Left cardiac atrium (tissue), 4 donors: ENCODE measurements around the gene SS18. TPM values are rescaled to one million over a fixed set of nuclear protein-coding genes. Genes with fewer than 3 reads are reported as not detected.

Source experiments
- ATAC-seq, 2 donors: fragments of 200-7000 bp; cut with Tn5 transposase; one replicate each; pipeline ENCODE4 v1.9.1; 2020; ENCODE audit warnings: mild to moderate bottlenecking in 2 of 2, moderate library complexity in 2 of 2
- DNase-seq: peaks from one replicate; pipeline ENCODE4 v3.0.0-alpha.2; 2020
- intact Hi-C, 2 donors: fragments of 100-400 bp; cut with DNase I; formaldehyde crosslinking; loops; one replicate each; pipeline versions ENCODE4 v1.14.1 to v1.15.1; 2022 to 2023
- total RNA-seq, 2 donors: library from RNA; stranded (reverse); fragmentation: NEBNext Ultra II Directional; extraction: Animal tissue kit (Norgen Biotek cat#: 25700); gene quantifications; one replicate each; pipeline ENCODE4 v1.2.1, GENCODE V29; 2021
- donor health status: DM: no; HTN: yes; CAD: no.
- donor health status: DM: no; HTN: yes; CAD: no; lungs with severe emphysema.
- donor health status: DM: yes; HTN: yes; CAD: no.
- donor health status: Dilated cardiomyopathy.

Gene SS18
- total RNA-seq, 2 donors from 2014 or later = 31.6 to 46.9 TPM

- no peak for ATAC-seq
Observed at GRCh38 chr18:26014462-26014861, 76.0 kb downstream of the SS18 start.

DNA sequence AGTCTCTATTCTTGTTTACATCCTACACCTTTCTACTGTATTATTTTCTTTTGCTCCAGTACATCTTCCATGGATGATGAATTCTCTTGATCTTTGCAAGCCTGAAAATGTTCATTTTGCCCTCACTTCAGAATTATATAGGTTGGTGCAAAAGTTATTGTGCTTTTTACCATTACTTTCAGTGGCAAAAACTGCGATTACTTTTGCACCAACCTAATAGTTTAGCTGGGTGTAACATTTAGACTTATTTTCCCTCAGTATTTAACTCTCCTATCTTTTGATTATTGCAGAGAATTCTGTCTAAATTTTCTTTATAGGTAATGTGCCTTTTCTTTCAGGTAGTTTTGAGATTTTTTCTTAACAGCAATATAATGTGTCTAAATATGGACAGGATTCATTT, 81.8 kb downstream of the SS18 start:
- DNase-seq (no peak), ATAC-seq (no peak)
- intact Hi-C loops = loop anchor here in 1 of 2 donors (10.0 kb wide), 1 partner anchor 76 kb away; no protein-coding TSS in a partner anchor

More at GRCh38 chr18:26014462-26014861, 76.0 kb downstream of the SS18 start:
- intact Hi-C loops = no loop called here
- no peak for DNase-seq

DNA sequence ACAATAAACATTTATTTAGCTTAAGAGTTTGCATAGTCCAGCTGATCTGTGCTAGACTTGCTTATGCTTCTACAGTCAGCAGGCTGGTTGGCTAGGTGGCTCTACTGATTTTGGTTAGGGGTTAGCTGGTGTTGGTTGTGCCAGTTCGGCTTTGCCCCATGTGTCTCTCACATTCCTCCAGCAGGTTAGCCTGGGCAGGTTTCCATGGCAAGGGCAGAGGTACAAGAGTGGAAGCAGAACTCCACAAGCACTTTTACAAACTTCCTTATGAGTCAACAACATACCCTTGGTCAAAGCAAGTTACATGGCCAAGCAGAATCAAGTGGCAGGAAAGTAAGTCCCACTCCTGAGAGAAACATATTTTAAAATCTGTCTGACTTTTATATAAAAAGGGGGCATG, 82.3 kb downstream of the SS18 start:
- ATAC-seq (no peak), DNase-seq (no peak)
- intact Hi-C loops = loop anchor here in 1 of 2 donors (10.0 kb wide), 1 partner anchor 77 kb away; no protein-coding TSS in a partner anchor

DNA sequence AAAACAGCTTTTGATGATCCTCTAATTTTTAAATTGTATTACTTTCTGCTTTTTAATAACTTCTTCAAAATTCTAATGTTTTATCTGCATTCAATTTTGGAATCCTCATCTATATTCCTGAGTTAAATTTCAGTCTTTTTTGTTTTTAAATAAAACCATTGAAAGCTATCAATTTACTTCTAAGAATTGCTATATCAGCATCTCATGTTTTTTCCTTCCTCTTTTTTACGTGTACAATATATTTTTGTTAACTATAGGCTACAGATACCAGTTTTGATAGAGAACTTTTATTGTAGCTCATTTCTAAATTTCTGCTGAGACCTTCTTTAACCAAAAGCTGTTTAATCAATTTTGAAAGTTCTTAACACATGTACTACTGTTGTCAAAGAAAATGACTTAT, 84.5 kb downstream of the SS18 start:
- intact Hi-C loops = loop anchor here in 1 of 2 donors (10.0 kb wide), 1 partner anchor 79 kb away; no protein-coding TSS in a partner anchor
- ATAC-seq (no peak), DNase-seq (no peak)

DNA sequence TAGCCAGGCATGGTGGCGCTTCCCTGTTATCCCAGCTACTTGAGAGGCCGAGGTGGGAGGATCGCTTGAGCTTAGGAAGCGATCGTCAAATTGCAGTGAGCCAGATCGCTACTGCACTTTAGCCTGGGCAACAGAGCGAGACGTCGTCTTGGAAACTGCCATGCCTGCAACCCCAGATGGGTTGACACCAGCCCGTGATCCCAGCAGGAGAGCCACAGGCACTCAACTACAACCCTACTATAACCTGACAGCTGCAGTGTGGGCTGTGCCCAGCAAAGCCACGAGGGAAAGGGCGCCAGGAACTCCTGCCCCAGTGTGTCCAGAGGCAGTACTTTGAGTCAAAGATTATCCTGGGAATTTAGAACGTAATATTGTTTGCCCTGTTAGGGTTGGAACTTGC, 85.6 kb downstream of the SS18 start:
- no peak for ATAC-seq
- DNase-seq = no peak
- intact Hi-C loops = loop anchor here in 1 of 2 donors (10.0 kb wide), 1 partner anchor 80 kb away; no protein-coding TSS in a partner anchor

GRCh38 chr18:26003817-26004216, 86.6 kb downstream of the SS18 start:
- intact Hi-C loops = loop anchor here in 1 of 2 donors (10.0 kb wide), 1 partner anchor 81 kb away; no protein-coding TSS in a partner anchor
- DNase-seq (no peak), ATAC-seq (no peak)

DNA sequence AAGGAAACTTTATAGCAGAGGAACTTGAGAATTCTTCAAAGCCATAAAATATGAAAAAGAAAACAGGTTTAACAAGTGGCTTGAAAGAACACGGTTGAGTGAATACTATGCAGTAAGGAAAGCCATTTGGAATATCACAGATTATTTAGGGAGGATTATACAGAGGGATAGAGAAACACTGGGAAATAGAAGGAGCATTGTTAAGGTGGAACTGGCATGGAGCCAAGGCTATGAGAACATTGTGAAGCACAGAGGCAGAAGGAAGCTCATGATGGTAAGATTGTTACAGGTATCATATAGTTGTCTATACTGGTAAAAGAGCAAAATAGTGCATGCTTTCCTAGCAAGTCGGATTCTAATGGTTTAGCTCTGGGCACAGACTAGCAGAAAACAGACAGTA, 87.1 kb downstream of the SS18 start:
- ATAC-seq (no peak), DNase-seq (no peak)
- intact Hi-C loops = loop anchor here in 1 of 2 donors (10.0 kb wide), 1 partner anchor 81 kb away; no protein-coding TSS in a partner anchor

- no peak for DNase-seq
Observed at GRCh38 chr18:26002375-26002910, 88.0 kb downstream of the SS18 start.

DNA sequence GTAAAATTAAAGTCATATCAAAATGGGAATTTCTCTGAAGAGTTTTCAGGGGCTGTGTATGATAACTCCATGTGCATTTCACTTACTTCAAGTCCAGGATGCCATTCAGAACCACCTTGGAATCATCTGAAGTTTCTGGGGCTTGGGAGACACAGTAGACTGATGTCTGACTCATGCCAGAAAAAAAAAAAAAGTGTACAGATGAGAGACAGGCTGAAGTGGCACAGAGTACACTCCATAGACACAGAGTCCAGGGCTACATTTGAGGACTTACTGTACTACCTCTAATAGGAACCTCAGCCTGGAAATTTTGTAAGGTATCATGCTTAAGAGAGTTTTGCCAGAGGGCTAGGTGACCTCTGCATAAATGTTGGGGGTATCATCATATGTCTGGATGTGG, 92.0 kb downstream of the SS18 start:
- no peak for DNase-seq
- intact Hi-C loops = no loop called here
- no peak for ATAC-seq

More at GRCh38 chr18:26002375-26002910, 88.0 kb downstream of the SS18 start:
- intact Hi-C loops = loop anchor here in 1 of 2 donors (10.0 kb wide), 1 partner anchor 82 kb away; no protein-coding TSS in a partner anchor
- no peak for ATAC-seq

GRCh38 chr18:25992566-25992965, 97.8 kb downstream of the SS18 start:
- intact Hi-C loops = no loop called here
- ATAC-seq = no peak
- DNase-seq = no peak

- intact Hi-C loops = no loop called here
- ATAC-seq = no peak
- DNase-seq = no peak
Observed at GRCh38 chr18:25990473-25990872, 99.9 kb downstream of the SS18 start.

DNA sequence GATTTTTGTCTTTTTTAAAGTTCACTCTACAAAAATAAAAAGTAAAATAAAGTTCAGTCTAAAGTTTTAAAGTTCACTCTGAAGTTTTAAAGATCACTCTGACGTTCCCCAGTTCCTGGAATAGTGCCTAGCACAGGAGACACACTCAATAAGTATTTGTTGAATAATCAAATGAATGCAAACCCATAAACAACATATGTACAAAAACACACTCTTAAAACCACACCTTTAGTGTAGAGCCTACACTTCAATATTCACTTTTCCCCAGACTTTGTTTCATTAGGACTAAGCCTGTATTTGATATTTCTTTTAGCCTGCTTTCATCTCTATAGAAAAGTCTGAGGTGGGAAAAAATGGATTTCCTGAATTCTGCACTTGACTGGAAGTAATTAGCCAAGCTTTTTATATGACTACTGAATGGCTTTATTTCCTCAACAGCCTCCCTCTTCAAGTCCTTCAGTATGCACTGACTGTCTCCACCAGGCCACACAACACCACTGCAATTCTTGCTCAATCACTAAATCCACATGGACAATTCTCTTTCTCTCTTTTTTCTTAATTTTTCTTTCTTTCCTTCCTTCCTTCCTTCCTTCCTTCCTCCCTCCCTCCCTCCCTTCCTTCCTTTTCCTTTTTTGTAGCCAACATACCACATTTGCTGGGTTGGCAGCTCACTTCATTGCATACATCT, 104.6 kb downstream of the SS18 start:
- DNase-seq (no peak), ATAC-seq (no peak)
- intact Hi-C loops = no loop called here

DNA sequence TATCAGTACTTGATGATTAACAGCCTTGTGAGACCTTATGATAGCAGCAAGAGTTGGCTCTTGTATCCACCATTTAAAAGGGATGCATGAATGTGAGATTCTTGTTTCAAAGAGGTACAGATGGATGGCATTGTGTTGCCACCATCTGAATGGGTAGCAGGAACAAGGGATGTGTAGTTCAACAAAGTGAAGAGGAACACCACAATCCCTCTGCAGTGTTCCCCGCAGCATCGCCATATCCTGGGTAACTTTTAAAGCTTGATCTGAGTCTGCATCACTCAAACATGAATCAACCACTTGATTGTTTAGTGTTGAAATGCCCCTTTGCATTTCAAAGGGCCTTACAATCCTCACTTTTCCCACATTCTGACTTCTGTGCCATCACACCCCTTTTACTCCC, 106.7 kb downstream of the SS18 start:
- DNase-seq (no peak), ATAC-seq (no peak)
- intact Hi-C loops = no loop called here

DNA sequence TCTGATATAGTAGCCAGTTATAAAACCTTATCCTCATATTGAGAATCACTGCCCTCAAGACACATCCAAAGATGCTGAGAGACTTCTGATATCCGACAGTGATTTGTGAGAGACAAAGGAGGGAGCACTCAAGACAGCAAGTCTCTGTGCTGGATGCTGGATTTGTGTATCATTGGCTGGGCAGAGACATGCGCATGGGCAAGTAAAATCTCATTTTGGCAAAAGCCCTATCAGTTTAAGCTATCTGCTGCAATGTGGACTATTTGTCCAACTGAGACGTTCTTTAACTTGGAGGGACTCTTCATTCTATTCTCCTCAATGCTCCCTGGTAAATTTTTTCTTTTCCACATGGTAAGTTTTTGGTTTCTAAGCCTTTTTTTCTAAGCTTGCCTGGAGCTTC, 107.5 kb downstream of the SS18 start:
- intact Hi-C loops = no loop called here
- ATAC-seq (no peak), DNase-seq (no peak)

DNA sequence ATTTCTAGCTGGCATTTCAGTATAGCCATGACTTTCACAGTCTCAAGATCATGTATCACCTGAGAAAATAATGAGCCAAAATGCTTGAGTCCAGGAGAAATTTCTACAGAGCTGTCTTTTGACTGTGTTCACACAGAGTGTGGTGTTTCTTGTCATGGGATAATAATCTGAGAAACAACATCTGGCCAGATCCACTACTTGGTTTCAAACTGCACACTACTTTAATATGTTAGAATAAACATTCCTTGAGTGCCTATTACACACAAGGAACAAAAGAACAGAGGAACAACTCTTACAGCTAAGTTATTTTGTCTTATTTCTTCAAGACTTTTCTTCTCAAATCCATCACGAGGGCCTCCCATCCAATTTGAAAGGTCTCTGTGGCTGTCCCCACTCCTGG, 108.3 kb downstream of the SS18 start:
- ATAC-seq (no peak), DNase-seq (no peak)
- intact Hi-C loops = no loop called here

DNA sequence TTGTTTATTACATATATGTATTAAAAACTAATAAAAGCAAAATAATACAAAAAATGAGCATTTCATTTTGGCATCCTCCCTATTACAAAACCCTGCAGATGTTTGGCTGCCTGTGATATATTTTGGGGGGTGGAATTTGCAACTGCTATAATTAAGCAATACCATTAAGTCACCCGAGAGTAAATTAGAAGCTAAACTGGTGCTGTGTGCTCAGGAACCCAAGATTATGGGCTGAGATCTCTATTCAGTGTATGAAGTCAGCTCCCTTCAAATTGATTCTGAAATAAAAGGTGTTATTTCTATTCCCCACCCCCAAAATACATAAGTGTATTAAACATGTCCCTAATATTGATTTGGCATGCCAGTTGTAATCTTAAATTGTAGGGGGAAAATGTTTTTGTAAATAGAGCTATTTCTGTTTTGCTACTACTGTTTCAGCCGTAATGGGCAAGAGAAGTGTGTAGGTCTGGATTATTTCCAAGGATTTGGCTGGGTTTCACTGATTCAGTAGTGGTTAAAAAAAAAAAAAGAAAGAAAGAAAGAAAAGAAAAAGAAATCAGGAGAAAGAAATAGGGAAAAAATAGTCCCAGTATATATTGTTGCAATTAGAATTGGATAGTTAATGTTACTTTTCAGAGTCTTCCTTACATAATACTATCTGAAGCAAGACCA, 110.9 kb downstream of the SS18 start:
- DNase-seq (no peak), ATAC-seq (no peak)
- intact Hi-C loops = no loop called here

DNA sequence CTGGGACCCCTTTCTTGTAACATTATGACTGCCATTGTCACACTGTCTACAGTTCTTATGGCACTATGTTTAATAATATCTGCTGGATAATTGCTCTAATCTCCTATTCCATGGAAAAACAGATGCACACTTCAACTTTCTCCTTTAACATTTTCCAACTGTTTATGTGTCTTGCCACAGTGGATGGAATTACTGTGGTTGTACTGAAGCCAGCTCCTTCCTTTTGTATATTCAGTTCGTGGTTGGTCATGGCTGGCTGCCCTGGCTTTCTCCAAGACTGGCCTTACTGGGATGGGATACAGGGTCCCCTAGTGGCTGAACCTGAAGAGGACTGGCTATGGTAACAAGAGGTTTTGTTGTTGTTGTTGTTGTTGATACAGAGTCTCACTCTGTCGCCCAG, 113.9 kb downstream of the SS18 start:
- ATAC-seq (no peak), DNase-seq (no peak)

GRCh38 chr18:25974630-25975077, 115.8 kb downstream of the SS18 start:
- DNase-seq = no peak
- ATAC-seq = no peak
- intact Hi-C loops = no loop called here

More for the DNA sequence above, 113.9 kb downstream of the SS18 start:
- intact Hi-C loops = no loop called here
